ENCODE results near the gene TMEM175. TPM values are rescaled to one million over a fixed set of nuclear protein-coding genes. Genes with fewer than 3 reads are reported as not detected.

Gene TMEM175
- total and polyA plus RNA-seq, 2 of the 13 experiments (the other 11 are each of a cell fraction or from before 2014, with no cell fraction given): 5.1 to 9.9 TPM

- peak; percentile 50 for TF ChIP-seq GMEB1 (CRISPR knock-in tag; IDR thresholded peaks at IDR 0.05; ENCODE audit: borderline replicate concordance)
- no peak for TF ChIP-seq ZNF816 (CRISPR knock-in tag; IDR thresholded peaks at IDR 0.05; ENCODE audit: borderline replicate concordance)
- no peak for TF ChIP-seq LCORL (IDR thresholded peaks at IDR 0.05)
- no peak for TF ChIP-seq LCORL (CRISPR knock-in tag; IDR thresholded peaks at IDR 0.05)
- TF ChIP-seq ZNF674 (CRISPR knock-in tag; IDR thresholded peaks at IDR 0.05; ENCODE audit: low read depth): 0 out of 2 replicates have a peak, but pooled peaks have one; percentile 30
- 0 out of 2 replicates have a peak, but pooled peaks have one; percentile 22 for TF ChIP-seq ZNF441 (CRISPR knock-in tag; IDR thresholded peaks at IDR 0.05; ENCODE audit: borderline replicate concordance)
- no peak for TF ChIP-seq ZNF644 (CRISPR knock-in tag; IDR thresholded peaks at IDR 0.05; ENCODE audit: low read depth)
- 0 out of 2 replicates have a peak, but pooled peaks have one; percentile 39 for TF ChIP-seq ZNF446 (CRISPR knock-in tag; IDR thresholded peaks at IDR 0.05)
- TF ChIP-seq IKZF4 (CRISPR knock-in tag; IDR thresholded peaks at IDR 0.05; ENCODE audit: borderline replicate concordance, low read depth, not compliant biosample characterization): peak; percentile 72
- TF ChIP-seq ZBTB43 (CRISPR knock-in tag; conservative IDR thresholded peaks at IDR 0.05): 0 out of 2 replicates have a peak, but pooled peaks have one; percentile 57
- TF ChIP-seq ARID5B (CRISPR knock-in tag; IDR thresholded peaks at IDR 0.05): no peak; the same call in 1 of the 2 replicates
- no peak; a peak in 1 of 4 replicates for TF ChIP-seq NR2F1 (CRISPR knock-in tag; IDR thresholded peaks at IDR 0.05)
- TF ChIP-seq PAXIP1 (CRISPR knock-in tag; conservative IDR thresholded peaks at IDR 0.05): 0 out of 2 replicates have a peak, but pooled peaks have one; percentile 17
- 0 out of 2 replicates have a peak, but pooled peaks have one; percentile 47 for TF ChIP-seq ZNF510 (CRISPR knock-in tag; IDR thresholded peaks at IDR 0.05; ENCODE audit: low read depth)
- no peak for TF ChIP-seq SUZ12 (IDR thresholded peaks at IDR 0.05; ENCODE audit: low read depth, low read length)
- 0 out of 2 replicates have a peak, but pooled peaks have one; percentile 78 for TF ChIP-seq ZNF761 (CRISPR knock-in tag; conservative IDR thresholded peaks at IDR 0.05)
- TF ChIP-seq SAFB2 (CRISPR knock-in tag; IDR thresholded peaks at IDR 0.05; ENCODE audit: borderline replicate concordance, low read depth): peak; percentile 89
Observed at GRCh38 chr4:986879-987623, 54.8 kb downstream of the TMEM175 start, which contains the start of gene IDUA (continued).

All from HepG2 (cell line).